Measurements from ENCODE around the gene PCDHB10. TPM values are rescaled to one million over a fixed set of nuclear protein-coding genes. Genes with fewer than 3 reads are reported as not detected.
"Not testable (repeated sequence)": the region's sequence is repeated elsewhere in the genome, so short reads cannot be mapped to it uniquely, and the experiment has no call there.

The PCDHB10 gene
- total RNA-seq, 3 donors from 2014 or later (not counting 1 experiment from before 2014, with no cell fraction given) = 0.15 TPM; not detected in 2

DNA sequence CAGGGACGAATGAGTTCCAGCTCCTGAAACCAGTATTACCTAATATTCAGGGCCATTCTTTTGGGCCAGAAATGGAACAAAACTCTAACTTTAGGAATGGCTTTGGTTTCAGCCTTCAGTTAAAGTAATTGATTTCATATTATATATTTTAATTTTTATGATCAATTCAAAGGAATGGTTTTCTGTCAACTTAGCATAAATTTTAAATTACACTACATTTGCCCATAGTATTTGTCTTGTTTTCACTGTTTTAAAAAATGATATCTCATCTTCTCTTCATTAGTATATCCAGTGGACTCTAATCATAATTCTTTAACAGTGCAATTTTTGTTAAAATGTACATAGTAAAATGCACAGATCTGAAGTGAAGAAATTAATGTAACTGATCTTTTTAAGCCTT lies 11.8 kb upstream of the PCDHB10 start:
- Histone ChIP-seq H3K27ac (ENCODE audit: low read length) (no peak overlapping the region), H3K4me3 (ENCODE audit: low read length) (no peak overlapping the region), H3K4me1 (ENCODE audit: control insufficient read depth, insufficient read depth, low read length) (no peaks in the 10 kb centered on the region), H3K27me3 (ENCODE audit: control insufficient read depth, insufficient read depth, low read length) (no peaks in the 10 kb centered on the region), H3K36me3 (ENCODE audit: control insufficient read depth, insufficient read depth, low read length) (no peaks in the 10 kb centered on the region), H3K9me3 (ENCODE audit: control insufficient read depth, insufficient read depth, low read length) (no peaks in the 10 kb centered on the region)
- Mint-ChIP-seq H3K36me3 (peaks cover 16% of the 10 kb centered on the region), H3K27ac (no peak overlapping the region), H3K9me3 (peaks cover 0 to 2% of the 10 kb centered on the region in 2 donors), H3K4me1 (no peaks in the 10 kb centered on the region), H3K4me3 (no peak overlapping the region), H3K27me3 (ENCODE audit: low read depth in 2 of 2) (peaks cover 23% of the 10 kb centered on the region in 2 donors)
- DNase-seq (no peak), ATAC-seq (no peak)
- 44% methylated on average over 1 of the region's 1 CpG for WGBS (ENCODE audit: insufficient coverage)
- intact Hi-C loops (cut with micrococcal nuclease) = no loop called here
- TF ChIP-seq, protein P1, sequence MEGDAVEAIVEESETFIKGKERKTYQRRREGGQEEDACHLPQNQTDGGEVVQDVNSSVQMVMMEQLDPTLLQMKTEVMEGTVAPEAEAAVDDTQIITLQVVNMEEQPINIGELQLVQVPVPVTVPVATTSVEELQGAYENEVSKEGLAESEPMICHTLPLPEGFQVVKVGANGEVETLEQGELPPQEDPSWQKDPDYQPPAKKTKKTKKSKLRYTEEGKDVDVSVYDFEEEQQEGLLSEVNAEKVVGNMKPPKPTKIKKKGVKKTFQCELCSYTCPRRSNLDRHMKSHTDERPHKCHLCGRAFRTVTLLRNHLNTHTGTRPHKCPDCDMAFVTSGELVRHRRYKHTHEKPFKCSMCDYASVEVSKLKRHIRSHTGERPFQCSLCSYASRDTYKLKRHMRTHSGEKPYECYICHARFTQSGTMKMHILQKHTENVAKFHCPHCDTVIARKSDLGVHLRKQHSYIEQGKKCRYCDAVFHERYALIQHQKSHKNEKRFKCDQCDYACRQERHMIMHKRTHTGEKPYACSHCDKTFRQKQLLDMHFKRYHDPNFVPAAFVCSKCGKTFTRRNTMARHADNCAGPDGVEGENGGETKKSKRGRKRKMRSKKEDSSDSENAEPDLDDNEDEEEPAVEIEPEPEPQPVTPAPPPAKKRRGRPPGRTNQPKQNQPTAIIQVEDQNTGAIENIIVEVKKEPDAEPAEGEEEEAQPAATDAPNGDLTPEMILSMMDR (IDR thresholded peaks at IDR 0.05) = no peak

DNA sequence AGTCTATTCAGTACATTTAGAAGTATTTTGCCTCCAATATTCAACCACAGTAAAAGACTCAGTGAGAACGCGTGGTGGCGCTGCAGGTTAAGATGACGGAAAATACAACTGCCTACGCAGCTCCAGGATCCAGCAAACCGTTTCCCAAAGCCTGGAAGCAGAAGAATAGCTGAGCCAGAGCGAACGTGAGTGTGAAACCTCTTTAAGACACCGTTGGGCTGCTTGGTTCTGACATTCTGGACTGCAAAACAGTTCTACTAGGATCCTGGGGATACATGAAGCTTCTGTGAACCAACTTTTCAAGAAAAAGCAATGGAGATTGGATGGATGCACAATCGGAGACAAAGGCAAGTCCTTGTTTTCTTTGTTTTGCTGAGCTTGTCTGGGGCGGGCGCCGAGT lies 9.9 kb upstream of the PCDHB10 start, which contains the start of gene PCDHB16:
Gene PCDHB16, plus strand, starts transcription at position 140 of the 400 bp plus-strand sequence. Its CDS starts 173 bp downstream, at position 313.
- DNase-seq (peak in 1 of 2 donors; percentile 11), ATAC-seq (no peak)
- Mint-ChIP-seq H3K27me3 (ENCODE audit: low read depth in 2 of 2) (peaks cover 29% of the 10 kb centered on the region in 2 donors), H3K4me3 (no peak within 1 kb of the TSS), H3K36me3 (peaks cover 26% of the 10 kb centered on the region), H3K9me3 (peaks cover 4 to 5% of the 10 kb centered on the region in 2 donors), H3K27ac (no peak within 1 kb of the TSS), H3K4me1 (peaks cover 0 to 6% of the 10 kb centered on the region in 2 donors)
- Histone ChIP-seq H3K4me3 (ENCODE audit: low read length) (no peak within 1 kb of the TSS), H3K9me3 (ENCODE audit: control insufficient read depth, insufficient read depth, low read length) (no peaks in the 10 kb centered on the region), H3K27me3 (ENCODE audit: control insufficient read depth, insufficient read depth, low read length) (peaks cover 2% of the 10 kb centered on the region), H3K36me3 (ENCODE audit: control insufficient read depth, insufficient read depth, low read length) (no peaks in the 10 kb centered on the region), H3K4me1 (ENCODE audit: control insufficient read depth, insufficient read depth, low read length) (no peaks in the 10 kb centered on the region), H3K27ac (ENCODE audit: low read length) (no peak within 1 kb of the TSS)
- TF ChIP-seq, protein P1 (IDR thresholded peaks at IDR 0.05) = no peak
- 21% methylated on average over 13 of the region's 13 CpGs for WGBS (ENCODE audit: insufficient coverage)
- intact Hi-C loops (cut with micrococcal nuclease) = no loop called here

DNA sequence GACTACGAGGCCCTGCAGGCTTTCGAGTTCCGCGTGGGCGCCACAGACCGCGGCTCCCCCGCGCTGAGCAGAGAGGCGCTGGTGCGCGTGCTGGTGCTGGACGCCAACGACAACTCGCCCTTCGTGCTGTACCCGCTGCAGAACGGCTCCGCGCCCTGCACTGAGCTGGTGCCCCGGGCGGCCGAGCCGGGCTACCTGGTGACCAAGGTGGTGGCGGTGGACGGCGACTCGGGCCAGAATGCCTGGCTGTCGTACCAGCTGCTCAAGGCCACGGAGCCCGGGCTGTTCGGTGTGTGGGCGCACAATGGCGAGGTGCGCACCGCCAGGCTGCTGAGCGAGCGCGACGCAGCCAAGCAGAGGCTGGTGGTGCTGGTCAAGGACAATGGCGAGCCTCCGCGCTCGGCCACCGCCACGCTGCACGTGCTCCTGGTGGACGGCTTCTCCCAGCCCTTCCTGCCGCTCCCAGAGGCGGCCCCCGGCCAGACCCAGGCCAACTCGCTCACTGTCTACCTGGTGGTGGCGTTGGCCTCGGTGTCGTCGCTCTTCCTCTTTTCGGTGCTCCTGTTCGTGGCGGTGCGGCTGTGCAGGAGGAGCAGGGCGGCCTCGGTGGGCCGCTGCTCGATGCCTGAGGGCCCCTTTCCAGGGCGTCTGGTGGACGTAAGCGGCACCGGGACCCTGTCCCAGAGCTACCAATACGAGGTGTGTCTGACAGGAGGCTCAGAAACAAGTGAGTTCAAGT lies 7.9 kb upstream of the PCDHB10 start:
- H3K27ac Mint-ChIP-seq; intact Hi-C loops (cut with micrococcal nuclease); H3K4me1 Mint-ChIP-seq: not testable (repeated sequence)

DNA sequence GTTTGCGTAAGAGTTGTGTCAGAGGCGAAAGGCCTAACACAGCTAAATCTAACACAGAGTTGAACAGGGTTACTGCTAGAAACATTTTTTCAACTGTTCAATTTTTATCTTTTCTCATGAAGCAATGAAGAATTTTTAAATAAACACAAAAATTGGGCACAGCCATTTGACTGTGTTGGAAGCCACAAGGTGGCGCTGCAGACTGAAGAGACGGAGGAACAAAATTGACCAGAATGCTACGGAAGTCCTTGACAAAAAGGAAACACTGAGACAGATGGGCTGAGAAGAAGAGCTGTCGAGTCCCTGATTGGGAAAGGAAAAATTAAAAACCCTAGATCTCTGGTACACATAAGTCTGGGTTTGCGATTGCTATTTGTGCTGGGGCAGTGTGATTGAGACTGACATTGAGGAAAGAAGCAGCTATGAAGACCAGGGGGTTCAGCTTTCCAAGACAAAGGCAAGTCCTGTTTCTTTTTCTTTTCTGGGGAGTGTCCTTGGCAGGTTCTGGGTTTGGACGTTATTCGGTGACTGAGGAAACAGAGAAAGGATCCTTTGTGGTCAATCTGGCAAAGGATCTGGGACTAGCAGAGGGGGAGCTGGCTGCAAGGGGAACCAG lies 5.1 kb upstream of the PCDHB10 start, which contains the start of gene PCDHB9:
Gene PCDHB9, plus strand, starts transcription at position 265 of the 616 bp plus-strand sequence. Its CDS starts 158 bp downstream, at position 423.
- Mint-ChIP-seq H3K36me3 (peaks cover 32% of the 10 kb centered on the region), H3K9me3 (peaks cover 10 to 13% of the 10 kb centered on the region in 2 donors), H3K27ac (no peak within 1 kb of the TSS), H3K4me3 (peak within 1 kb of the TSS; percentile 0), H3K27me3 (ENCODE audit: low read depth in 2 of 2) (peaks cover 37% of the 10 kb centered on the region in 2 donors), H3K4me1 (peaks cover 0 to 6% of the 10 kb centered on the region in 2 donors)
- ATAC-seq (no peak), DNase-seq (peak in 1 of 2 donors; percentile 52)
- Histone ChIP-seq H3K27ac (ENCODE audit: low read length) (no peak within 1 kb of the TSS), H3K27me3 (ENCODE audit: control insufficient read depth, insufficient read depth, low read length) (peaks cover 2% of the 10 kb centered on the region), H3K9me3 (ENCODE audit: control insufficient read depth, insufficient read depth, low read length) (no peaks in the 10 kb centered on the region), H3K4me3 (ENCODE audit: low read length) (no peak within 1 kb of the TSS), H3K36me3 (ENCODE audit: control insufficient read depth, insufficient read depth, low read length) (no peaks in the 10 kb centered on the region), H3K4me1 (ENCODE audit: control insufficient read depth, insufficient read depth, low read length) (no peaks in the 10 kb centered on the region)
- intact Hi-C loops (cut with micrococcal nuclease) = no loop called here
- TF ChIP-seq, protein P1 (IDR thresholded peaks at IDR 0.05) = no peak
- WGBS (ENCODE audit: insufficient coverage) = 21% methylated on average over 7 of the region's 9 CpGs

More for the DNA sequence above, 7.9 kb upstream of the PCDHB10 start:
- not testable (repeated sequence) for H3K4me3 Mint-ChIP-seq; H3K36me3 ChIP-seq (ENCODE audit: control insufficient read depth, insufficient read depth, low read length); H3K4me1 ChIP-seq (ENCODE audit: control insufficient read depth, insufficient read depth, low read length); H3K4me3 ChIP-seq (ENCODE audit: low read length); H3K9me3 Mint-ChIP-seq; H3K27me3 ChIP-seq (ENCODE audit: control insufficient read depth, insufficient read depth, low read length); DNase-seq; ATAC-seq; H3K9me3 ChIP-seq (ENCODE audit: control insufficient read depth, insufficient read depth, low read length); H3K27ac ChIP-seq (ENCODE audit: low read length)
- WGBS (ENCODE audit: insufficient coverage) = 37% methylated on average over 29 of the region's 69 CpGs
- Mint-ChIP-seq H3K36me3 (peaks cover 32% of the 10 kb centered on the region), H3K27me3 (ENCODE audit: low read depth in 2 of 2) (peaks cover 37 to 43% of the 10 kb centered on the region in 2 donors)

DNA sequence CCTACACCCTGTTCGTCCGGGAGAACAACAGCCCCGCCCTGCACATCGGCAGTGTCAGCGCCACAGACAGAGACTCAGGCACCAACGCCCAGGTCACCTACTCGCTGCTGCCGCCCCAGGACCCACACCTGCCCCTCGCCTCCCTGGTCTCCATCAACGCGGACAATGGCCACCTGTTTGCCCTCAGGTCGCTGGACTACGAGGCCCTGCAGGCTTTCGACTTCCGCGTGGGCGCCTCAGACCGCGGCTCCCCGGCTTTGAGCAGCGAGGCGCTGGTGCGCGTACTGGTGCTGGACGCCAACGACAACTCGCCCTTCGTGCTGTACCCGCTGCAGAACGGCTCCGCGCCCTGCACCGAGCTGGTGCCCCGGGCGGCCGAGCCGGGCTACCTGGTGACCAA lies 3.5 kb upstream of the PCDHB10 start:
- H3K27me3 ChIP-seq (ENCODE audit: control insufficient read depth, insufficient read depth, low read length); ATAC-seq; H3K9me3 ChIP-seq (ENCODE audit: control insufficient read depth, insufficient read depth, low read length); H3K27ac ChIP-seq (ENCODE audit: low read length); H3K4me1 Mint-ChIP-seq; H3K4me1 ChIP-seq (ENCODE audit: control insufficient read depth, insufficient read depth, low read length); H3K4me3 ChIP-seq (ENCODE audit: low read length); intact Hi-C loops (cut with micrococcal nuclease); H3K27ac Mint-ChIP-seq; H3K36me3 ChIP-seq (ENCODE audit: control insufficient read depth, insufficient read depth, low read length); H3K4me3 Mint-ChIP-seq; DNase-seq: not testable (repeated sequence)
- Mint-ChIP-seq H3K36me3 (peaks cover 26% of the 10 kb centered on the region), H3K9me3 (peaks cover 8 to 15% of the 10 kb centered on the region in 2 donors), H3K27me3 (ENCODE audit: low read depth in 2 of 2) (peaks cover 28 to 36% of the 10 kb centered on the region in 2 donors)
- 37% methylated on average over 16 of the region's 37 CpGs for WGBS (ENCODE audit: insufficient coverage)
